ENCODE measurements around the gene SELENON. TPM values are rescaled to one million over a fixed set of nuclear protein-coding genes. Genes with fewer than 3 reads are reported as not detected.

The SELENON gene
- total and polyA plus RNA-seq, 2 of the 8 experiments (the other 6 are each of a cell fraction or from before 2014, with no cell fraction given): 43.0 to 77.6 TPM

DNA sequence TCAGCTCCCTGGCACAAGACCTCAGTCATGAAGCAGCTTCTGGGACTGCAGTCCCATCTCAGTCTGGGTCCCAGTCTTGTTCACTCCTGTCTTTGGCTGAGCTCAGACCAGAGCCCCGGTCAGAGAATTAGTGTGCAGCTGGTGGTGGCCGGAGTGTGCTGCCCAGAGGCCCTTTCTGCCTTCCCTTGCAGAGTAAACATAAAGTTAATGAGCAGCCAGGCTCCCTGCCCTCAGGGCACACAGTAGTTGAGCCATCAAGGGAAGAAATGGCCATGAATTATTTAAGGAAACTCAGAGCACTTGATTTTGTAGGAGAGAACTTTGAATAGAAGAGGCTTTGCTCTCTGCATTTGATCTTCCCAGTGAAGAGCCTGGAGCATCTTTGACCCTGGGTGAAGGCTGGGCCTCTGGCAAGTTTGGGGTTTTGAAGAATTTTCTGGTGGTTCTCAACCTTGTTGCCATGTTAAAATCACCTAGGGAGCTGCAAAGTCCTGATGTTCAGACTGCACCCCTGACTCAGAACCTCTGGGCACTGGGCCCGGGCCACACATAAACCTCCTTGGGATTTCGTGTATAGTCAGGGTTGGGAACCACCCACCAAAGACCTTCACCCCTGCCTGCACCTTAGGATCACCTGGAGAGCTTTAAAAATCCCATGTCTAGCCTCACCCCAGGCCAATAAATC lies 26.4 kb upstream of the SELENON start:
- H3K14ac ChIP-seq (ENCODE audit: insufficient read length): no peak overlapping the region
- H2AFZ ChIP-seq (ENCODE audit: low read length): no peak overlapping the region
- H3K79me2 ChIP-seq (ENCODE audit: control insufficient read depth in 1 of 2, insufficient read depth in 2 of 2, low read length in 2 of 2): no peaks in the 10 kb centered on the region
- no peak overlapping the region; the same call in 1 of the 2 replicates for H2BK15ac ChIP-seq (ENCODE audit: low read length)
- no peak overlapping the region for H2AK5ac ChIP-seq (ENCODE audit: low read depth, low read length)
- no peaks in the 10 kb centered on the region for H3K79me1 ChIP-seq (ENCODE audit: low read depth, low read length)
- FAIRE-seq (no peak), DNase-seq (ENCODE audit: low read depth in 1 of 2, low spot score in 2 of 2) (no peak)
- no peak overlapping the region for H2BK5ac ChIP-seq (ENCODE audit: low read depth, low read length)
- no peak overlapping the region for H3K4ac ChIP-seq (replicated peaks; ENCODE audit: insufficient read length, low read depth, low read length)
- no peak overlapping the region for H2BK120ac ChIP-seq (replicated peaks; ENCODE audit: low read depth, low read length)
- peaks cover 6% of the 10 kb centered on the region; the same call in 1 of the 2 replicates for H3K23me2 ChIP-seq (ENCODE audit: low read depth, low read length)
- H4K8ac ChIP-seq (ENCODE audit: extremely low read depth, insufficient read depth, low read length): no peak overlapping the region
- H3K18ac ChIP-seq (ENCODE audit: extremely low read depth, low read length): no peak overlapping the region
- CTCF ChIA-PET (ENCODE audit: partially characterized antibody): interaction anchor here (1.1 to 1.2 kb wide), 2 partner anchors 14 to 15 kb away, joined by 3 to 4 read pairs; no protein-coding TSS in a partner anchor
- H3K4me1 ChIP-seq (replicated peaks in 1 of 4; ENCODE audit: control insufficient read depth in 3 of 4, insufficient read depth in 4 of 4, low read length in 3 of 4): peaks cover 0 to 13% (median 3%) of the 10 kb centered on the region in 4 experiments; a peak in 4 of 7 replicates
- POLR2A ChIA-PET (ENCODE audit: partially characterized antibody): interaction anchor here (1.0 kb wide), 1 partner anchor 48 kb away, joined by 3 read pairs; no protein-coding TSS in a partner anchor
- H3K36me3 ChIP-seq (ENCODE audit: control insufficient read depth in 2 of 4, insufficient read depth in 4 of 4, low read length in 3 of 4): no peaks in the 10 kb centered on the region
- no peak overlapping the region for H2BK20ac ChIP-seq (ENCODE audit: low read length)
- no peak overlapping the region for H2BK12ac ChIP-seq (ENCODE audit: low read depth, low read length)
- no peak overlapping the region for H3K27ac ChIP-seq (ENCODE audit: low read depth, low read length)
- H4K91ac ChIP-seq (replicated peaks; ENCODE audit: insufficient read length, low read length): no peak overlapping the region
- peaks cover 0 to 6% of the 10 kb centered on the region in 2 experiments for H4K20me1 ChIP-seq (replicated peaks in 1 of 2; ENCODE audit: control insufficient read depth in 1 of 2, insufficient read depth in 2 of 2, low read length in 2 of 2)
- H3K4me3 ChIP-seq (ENCODE audit: extremely low read depth in 1 of 4, insufficient read depth in 2 of 4, low read depth in 3 of 4, low read length in 4 of 4): no peak overlapping the region
- no peaks in the 10 kb centered on the region for H3K9me3 ChIP-seq (ENCODE audit: insufficient read depth in 2 of 2, low read depth in 1 of 2, low read length in 1 of 2)
- H4K5ac ChIP-seq (ENCODE audit: insufficient read length, low read depth, low read length): no peak overlapping the region
- WGBS, 2 experiments (ENCODE audit: extremely low coverage in 1 of 2, insufficient coverage in 1 of 2, insufficient read length in 1 of 2, insufficient replicate concordance in 2 of 2, low coverage in 1 of 2, low lambda C conversion rate in 2 of 2, missing lambda C conversion rate in 1 of 2): 92% methylated on average over 4 of the region's 4 CpGs; no CpG with 5 or more reads in 1 of the 2 experiments
- H3K4me2 ChIP-seq (ENCODE audit: insufficient read depth in 1 of 2, low read depth in 2 of 2, low read length in 2 of 2): no peak overlapping the region
- H3K56ac ChIP-seq (replicated peaks; ENCODE audit: insufficient read length, low read depth, low read length): no peak overlapping the region
- no peak overlapping the region for H3K23ac ChIP-seq (ENCODE audit: insufficient read length)
- TF ChIP-seq YY1 (IDR thresholded peaks at IDR 0.05; ENCODE audit: low read depth, low read length) (no peak), FOSL1 (IDR thresholded peaks at IDR 0.05; ENCODE audit: insufficient read depth, low read depth, low read length) (no peak), SUZ12 (IDR thresholded peaks at IDR 0.05; ENCODE audit: low read length) (no peak), CBX8 (IDR thresholded peaks at IDR 0.05; ENCODE audit: borderline replicate concordance, low read depth, low read length) (no peak), ZNF274 (IDR thresholded peaks at IDR 0.05; ENCODE audit: borderline replicate concordance, extremely low read depth, low read length) (no peak), SIX5 (IDR thresholded peaks at IDR 0.05; ENCODE audit: low read depth, low read length) (no peak), SP4 (IDR thresholded peaks at IDR 0.05; ENCODE audit: low read length) (no peak), MAFK (IDR thresholded peaks at IDR 0.05; ENCODE audit: low read depth, low read length) (no peak), KDM5A (IDR thresholded peaks at IDR 0.05; ENCODE audit: low read length) (no peak), NRF1 (IDR thresholded peaks at IDR 0.05; ENCODE audit: low read depth, low read length) (no peak), TBP (IDR thresholded peaks at IDR 0.05; ENCODE audit: low read depth, low read length) (no peak)
- TF ChIP-seq, protein P1, sequence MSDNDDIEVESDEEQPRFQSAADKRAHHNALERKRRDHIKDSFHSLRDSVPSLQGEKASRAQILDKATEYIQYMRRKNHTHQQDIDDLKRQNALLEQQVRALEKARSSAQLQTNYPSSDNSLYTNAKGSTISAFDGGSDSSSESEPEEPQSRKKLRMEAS (IDR thresholded peaks at IDR 0.05): no peak
- TF ChIP-seq, protein P2, sequence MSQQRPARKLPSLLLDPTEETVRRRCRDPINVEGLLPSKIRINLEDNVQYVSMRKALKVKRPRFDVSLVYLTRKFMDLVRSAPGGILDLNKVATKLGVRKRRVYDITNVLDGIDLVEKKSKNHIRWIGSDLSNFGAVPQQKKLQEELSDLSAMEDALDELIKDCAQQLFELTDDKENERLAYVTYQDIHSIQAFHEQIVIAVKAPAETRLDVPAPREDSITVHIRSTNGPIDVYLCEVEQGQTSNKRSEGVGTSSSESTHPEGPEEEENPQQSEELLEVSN (IDR thresholded peaks at IDR 0.05): no peak
- no peaks in the 10 kb centered on the region; a peak in 1 of 7 replicates for H3K27me3 ChIP-seq (replicated peaks in 1 of 4; ENCODE audit: control insufficient read depth in 3 of 4, extremely low read depth in 1 of 4, insufficient read depth in 3 of 4, low read length in 3 of 4)
- H3K9ac ChIP-seq (replicated peaks in 1 of 4; ENCODE audit: extremely low read depth in 1 of 4, low read depth in 3 of 4, low read length in 3 of 4): no peak overlapping the region; a peak in 1 of 7 replicates

Measured in H1 (cell line).